ENCODE results near the gene PHF21A.

- no peak for TF ChIP-seq EZH2 (IDR thresholded peaks at IDR 0.05)
- no peak for TF ChIP-seq POLR2AphosphoS5 (IDR thresholded peaks at IDR 0.05; ENCODE audit: borderline replicate concordance, low read depth, low read length)
- no peak for TF ChIP-seq FOXP2 (optimal IDR thresholded peaks at IDR 0.05; ENCODE audit: control extremely low read depth, extremely low read length, insufficient read depth)
Measured at GRCh38 chr11:45936511-45937054, 184.7 kb downstream of the PHF21A start.
